Ovary (tissue), 3 donors: ENCODE results near the gene STEAP4.

Source experiments
- CTCF ChIP-seq, 3 donors: fragments of 450-650 bp in 2 of 3; fragments of 200-600 bp in 1 of 3; IDR thresholded peaks; one replicate each; pipeline versions ENCODE4 v1.5.1 to v1.8.0; 2016 to 2022; ENCODE audit warnings: antibody characterized with exemption in 3 of 3, mild to moderate bottlenecking in 1 of 3
- EP300 ChIP-seq: sonication (generic); formaldehyde crosslinking; IDR thresholded peaks from one replicate; pipeline ENCODE4 v1.6.1; 2017; ENCODE audit warnings: antibody characterized with exemption
- POLR2A ChIP-seq: fragments of 450-650 bp; IDR thresholded peaks from one replicate; pipeline ENCODE4 v1.6.1; 2017; ENCODE audit warnings: antibody characterized with exemption, mild to moderate bottlenecking, moderate library complexity
- donor health status: DM: no; HTN: no; CAD: no.

- TF ChIP-seq CTCF (IDR thresholded peaks at IDR 0.05) (no peak), POLR2A (no peak), EP300 (no peak)
Observed at GRCh38 chr7:88338503-88338902, 31.8 kb upstream of the STEAP4 start.
